H54 (cell line): ENCODE data around the gene DDR2.

Experiments
- DNase-seq: peaks from one replicate; pipeline ENCODE4 v3.0.0; 2011; ENCODE audit warnings: low spot score, mixed read lengths; ENCODE audit not compliant: insufficient read length
- FAIRE-seq: peaks from 3 replicates; lab custom pipeline; 2011; peaks lifted over from hg19 to GRCh38; lab: Jason Lieb, UNC
- POLR2A ChIP-seq: IDR thresholded peaks from 2 replicates; pipeline ENCODE4 v1.6.1; 2011; ENCODE audit warnings: low read depth, mild to moderate bottlenecking, low read length

DDR2 gene

DNA sequence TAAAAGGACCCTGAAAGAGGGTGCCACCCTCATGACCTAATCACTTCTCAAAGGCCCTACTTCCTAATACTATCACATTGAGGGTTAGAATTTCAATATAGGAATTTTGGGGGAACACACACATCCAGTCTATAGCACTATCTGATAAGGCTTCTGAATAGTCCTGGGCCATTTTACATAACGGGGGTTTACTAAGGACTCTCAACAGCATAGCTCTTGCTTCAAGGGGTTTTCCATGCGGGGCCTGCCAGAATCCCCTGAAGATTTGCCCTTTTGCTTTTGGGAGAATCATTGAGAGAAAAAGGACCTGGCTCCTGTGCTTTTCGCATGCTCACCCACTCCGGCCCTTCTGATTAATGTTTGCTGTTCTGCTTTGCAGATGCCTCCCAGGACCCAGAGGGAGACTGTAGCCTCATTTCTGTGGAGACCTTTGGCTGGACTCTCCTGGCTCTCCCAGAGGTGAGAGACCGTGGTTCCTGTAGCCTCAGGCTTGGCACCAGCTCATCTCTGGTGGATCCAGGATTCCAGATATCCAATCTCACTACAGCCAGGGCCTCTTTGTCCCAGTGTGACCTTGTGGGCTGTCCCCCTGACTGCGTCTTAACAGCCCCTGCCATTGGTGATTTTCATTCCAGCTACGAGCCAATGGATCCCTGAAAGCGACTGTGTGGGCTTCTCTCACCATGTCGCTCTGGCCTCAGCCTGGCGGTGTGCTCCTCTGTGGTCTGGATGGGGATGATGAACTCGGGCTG, 72.6 kb downstream of the DDR2 start:
- no peak for FAIRE-seq
- no peak for TF ChIP-seq POLR2A
- DNase-seq: no peak

DNA sequence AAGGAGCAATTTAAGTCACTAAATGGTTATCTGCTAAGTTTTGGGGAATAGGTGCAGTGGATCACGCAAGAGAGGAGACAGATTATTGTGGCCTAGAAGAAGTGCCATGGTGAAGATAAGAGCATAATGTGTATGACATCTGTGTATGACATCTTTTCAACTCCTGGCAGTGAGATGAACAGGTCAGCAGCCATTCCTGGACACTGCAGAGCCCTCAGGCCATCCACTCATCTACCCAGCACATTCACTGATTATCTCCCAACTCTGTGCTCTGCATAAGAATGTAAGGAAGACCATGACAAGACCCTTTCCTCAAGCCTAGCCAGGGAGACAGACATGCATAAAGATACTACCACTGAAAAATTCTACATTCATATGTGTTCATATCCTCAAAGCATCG, 73.7 kb downstream of the DDR2 start:
- no peak for TF ChIP-seq POLR2A
- DNase-seq (no peak), FAIRE-seq (no peak)

- no peak for TF ChIP-seq POLR2A
- DNase-seq (no peak), FAIRE-seq (no peak)
Observed at GRCh38 chr1:162706606-162707005, 74.3 kb downstream of the DDR2 start.

GRCh38 chr1:162708286-162708685, 76.0 kb downstream of the DDR2 start:
- no peak for FAIRE-seq
- DNase-seq: no peak
- no peak for TF ChIP-seq POLR2A

DNA sequence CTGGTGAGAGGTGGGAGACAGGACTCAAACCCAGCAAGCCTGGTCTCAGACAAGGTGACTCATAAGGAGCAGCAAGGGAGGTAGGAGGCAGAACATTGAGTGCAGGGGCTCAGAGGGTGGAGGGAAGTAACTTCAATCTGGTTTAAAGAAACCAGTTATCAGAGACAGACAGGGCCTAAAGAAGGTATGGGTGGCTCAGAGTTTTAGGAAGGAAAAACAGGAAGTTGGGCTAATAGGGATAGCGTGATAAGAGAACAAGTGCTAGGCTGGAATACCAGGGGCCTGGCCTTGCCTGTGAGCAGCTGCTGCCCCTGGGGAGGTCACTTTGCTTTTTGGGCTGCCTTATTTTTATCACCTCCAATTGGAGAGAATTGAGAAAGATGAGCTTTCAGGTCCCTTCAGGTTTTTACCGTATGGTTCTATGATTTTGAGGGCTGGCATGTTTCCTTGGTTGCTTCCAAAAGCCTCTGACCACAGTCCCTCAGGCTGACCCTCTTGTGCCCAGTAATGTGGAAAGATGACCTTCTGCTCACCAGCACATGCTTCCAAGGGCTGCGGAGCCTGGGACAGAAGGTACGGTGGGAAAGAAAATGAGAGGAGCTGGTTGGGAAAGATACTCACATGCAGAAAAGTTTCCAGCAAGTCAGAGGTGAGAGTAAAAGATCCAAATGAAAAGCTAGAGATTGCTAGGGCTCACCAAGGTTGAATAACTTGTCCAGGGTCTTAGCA, 77.0 kb downstream of the DDR2 start:
- DNase-seq: no peak
- TF ChIP-seq POLR2A: no peak
- no peak for FAIRE-seq

- no peak for TF ChIP-seq POLR2A
- DNase-seq (no peak), FAIRE-seq (no peak)
Observed at GRCh38 chr1:162709870-162710269, 77.6 kb downstream of the DDR2 start.

- FAIRE-seq (no peak), DNase-seq (no peak)
- no peak for TF ChIP-seq POLR2A
Observed at GRCh38 chr1:162710345-162710744, 78.1 kb downstream of the DDR2 start.

DNA sequence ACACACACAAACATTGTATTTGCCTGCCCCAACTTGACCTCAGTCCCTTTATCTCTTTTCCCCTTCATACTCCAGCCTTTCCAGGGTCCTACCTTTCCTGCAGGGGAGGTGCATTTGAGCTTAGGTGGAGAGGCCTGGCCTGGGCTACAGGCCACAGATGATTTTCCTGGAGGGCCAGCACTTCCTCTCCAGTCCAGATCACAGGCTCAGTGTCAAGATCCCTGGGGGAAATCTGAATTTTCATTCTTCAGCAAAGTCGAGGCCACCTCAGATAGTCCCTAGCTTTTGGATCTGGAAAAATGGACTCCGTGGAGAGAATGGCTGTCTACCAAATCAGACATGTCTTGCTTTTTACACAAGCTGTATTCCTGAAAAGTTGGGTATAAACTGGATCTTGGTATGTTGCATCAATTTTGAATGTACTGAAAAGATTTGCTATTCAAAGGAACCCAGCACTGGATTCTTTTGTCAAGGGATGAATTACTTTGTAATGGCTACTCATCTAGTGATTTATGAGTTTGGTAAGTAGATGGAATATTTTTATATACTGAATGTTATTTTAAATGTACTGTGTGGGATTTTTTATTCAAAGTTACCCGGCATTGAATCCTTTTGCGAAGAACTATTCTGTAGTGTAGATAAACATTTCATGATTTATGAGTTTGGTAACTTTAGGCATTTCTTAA, 78.7 kb downstream of the DDR2 start:
- FAIRE-seq: no peak
- no peak for DNase-seq
- no peak for TF ChIP-seq POLR2A

GRCh38 chr1:162712317-162713029, 80.2 kb downstream of the DDR2 start:
- DNase-seq: no peak
- FAIRE-seq: no peak
- TF ChIP-seq POLR2A: no peak

DNA sequence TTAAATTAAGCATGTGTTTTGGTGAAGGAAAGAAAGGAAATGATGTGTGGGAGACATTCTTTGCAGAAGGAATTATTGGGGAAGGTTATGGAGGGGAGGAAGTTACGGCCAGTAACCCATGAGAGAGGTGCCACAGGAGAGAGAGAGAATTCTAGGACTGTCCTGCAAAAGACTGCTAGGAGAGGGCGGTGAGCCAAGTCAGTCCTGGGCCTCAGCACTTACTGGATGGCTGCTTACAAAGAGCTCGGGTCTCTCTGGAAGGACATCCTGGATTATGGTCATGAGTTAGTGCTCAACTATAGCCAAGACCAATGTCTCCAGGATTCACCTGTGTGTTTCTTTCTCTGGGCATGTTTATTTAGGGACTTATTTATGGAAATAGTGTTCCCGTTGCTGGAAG, 83.9 kb downstream of the DDR2 start:
- DNase-seq (no peak), FAIRE-seq (no peak)
- no peak for TF ChIP-seq POLR2A

DNA sequence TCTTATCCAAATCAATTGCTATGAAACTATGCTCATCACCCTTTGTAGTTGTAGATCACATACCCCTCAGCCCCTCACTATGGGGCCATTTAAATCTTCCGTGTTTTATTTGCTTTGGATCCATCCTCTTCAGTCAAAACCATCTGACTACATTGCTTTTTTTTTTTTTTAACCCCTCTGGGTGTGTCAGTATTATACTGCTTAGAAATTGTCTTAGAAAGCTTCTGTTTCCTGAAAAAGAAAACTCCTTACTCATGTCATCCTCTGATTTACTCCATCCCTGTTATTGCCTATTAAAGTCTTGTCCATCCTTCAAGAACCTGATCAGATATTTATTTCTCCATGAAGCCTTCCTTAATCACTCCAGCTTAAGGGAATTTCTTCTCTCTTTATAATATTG, 84.3 kb downstream of the DDR2 start:
- DNase-seq (no peak), FAIRE-seq (no peak)
- TF ChIP-seq POLR2A: no peak

GRCh38 chr1:162717548-162718184, 85.4 kb downstream of the DDR2 start:
- DNase-seq (no peak), FAIRE-seq (no peak)

DNA sequence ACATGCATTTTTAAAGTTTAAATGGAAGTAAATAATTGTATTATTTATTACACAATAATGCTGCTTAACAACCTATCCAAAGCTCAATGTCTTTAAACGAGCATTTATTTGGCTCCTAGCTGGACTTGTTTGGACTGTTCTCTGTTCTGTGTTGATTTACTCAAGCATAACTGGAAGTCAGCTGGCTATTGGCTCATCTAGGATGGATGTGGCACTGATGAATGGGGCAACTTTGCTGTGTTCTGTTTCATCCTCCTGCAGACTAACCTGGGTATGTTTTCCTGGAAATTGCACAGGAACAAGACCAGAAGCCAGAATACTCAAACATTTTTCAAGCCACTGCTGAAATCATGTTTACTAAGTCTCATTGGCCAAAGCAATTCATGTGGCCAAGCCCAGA, 87.4 kb downstream of the DDR2 start:
- TF ChIP-seq POLR2A: no peak
- FAIRE-seq (no peak), DNase-seq (no peak)

More at GRCh38 chr1:162717548-162718184, 85.4 kb downstream of the DDR2 start:
- TF ChIP-seq POLR2A: no peak
